ENCODE data around the gene GALNT9. TPM values are rescaled to one million over a fixed set of nuclear protein-coding genes. Genes with fewer than 3 reads are reported as not detected.

GALNT9 gene
- total RNA-seq, 1 experiment from 2014 or later, result 2.6 TPM

DNA sequence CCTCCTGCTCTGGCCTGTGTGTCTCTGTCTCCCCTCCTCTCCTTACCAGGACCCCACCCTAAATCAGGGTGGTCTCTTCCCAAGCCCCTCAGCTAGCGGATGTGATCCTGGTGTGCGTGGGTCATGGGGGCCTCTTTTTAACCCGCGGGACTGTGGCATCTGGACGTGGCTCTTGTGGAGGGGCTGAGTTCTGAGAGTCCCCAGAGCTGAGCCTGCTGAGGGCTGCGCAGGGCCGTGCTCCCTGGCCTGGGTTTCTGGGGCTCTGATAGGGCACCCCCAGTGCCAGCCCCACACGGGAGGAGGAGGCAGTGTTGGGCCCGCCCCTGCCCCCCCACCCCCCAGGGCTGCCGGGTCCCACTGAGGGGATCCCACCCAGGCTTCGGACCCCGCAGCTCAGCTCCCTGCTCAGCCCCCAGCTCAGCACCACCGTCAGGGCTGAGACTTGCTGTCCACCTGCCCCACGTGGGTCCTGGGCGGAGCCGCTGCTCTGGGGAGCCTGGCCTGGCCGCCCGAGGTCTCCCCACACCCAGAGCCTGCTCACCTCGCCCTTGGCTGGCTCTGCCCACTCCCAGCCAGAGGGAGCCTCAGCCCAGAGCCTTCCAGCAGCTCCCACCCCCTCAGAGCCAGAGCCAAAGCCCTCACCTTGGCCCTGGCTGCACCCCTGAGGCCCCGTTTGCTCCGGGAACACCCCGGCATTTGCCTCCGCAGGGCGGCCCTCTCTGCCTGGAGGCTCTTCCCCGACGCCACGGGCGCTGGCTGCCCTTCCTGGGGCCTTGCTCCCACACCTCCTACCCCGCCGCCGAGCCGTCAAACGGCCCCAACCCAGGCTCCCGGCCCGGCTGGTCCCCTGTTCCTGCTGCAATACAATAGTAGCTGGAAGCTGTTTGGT is 153.6 kb downstream of the GALNT9 start:
- no TSS peak for BruUV-seq (replicated peaks)
- H3K79me2 ChIP-seq (ENCODE audit: insufficient read depth, low read length), result no peaks in the 10 kb centered on the region
- no peak for DNase-seq (ENCODE audit: low read depth, low spot score)
- TF ChIP-seq RAD21 (IDR thresholded peaks at IDR 0.05; ENCODE audit: low read depth) (no peak), POLR2A (IDR thresholded peaks at IDR 0.05; ENCODE audit: borderline replicate concordance, extremely low read depth, insufficient read depth, insufficient read length) (no peak), JUND (IDR thresholded peaks at IDR 0.05) (no peak), CEBPB (IDR thresholded peaks at IDR 0.05; ENCODE audit: low read depth) (no peak), TCF7L2 (IDR thresholded peaks at IDR 0.05; ENCODE audit: borderline replicate concordance, extremely low read depth, insufficient read depth, insufficient read length) (no peak), FOSL1 (IDR thresholded peaks at IDR 0.05; ENCODE audit: low read depth) (no peak), SIN3A (IDR thresholded peaks at IDR 0.05; ENCODE audit: low read depth) (no peak)
- TF ChIP-seq, protein P1, sequence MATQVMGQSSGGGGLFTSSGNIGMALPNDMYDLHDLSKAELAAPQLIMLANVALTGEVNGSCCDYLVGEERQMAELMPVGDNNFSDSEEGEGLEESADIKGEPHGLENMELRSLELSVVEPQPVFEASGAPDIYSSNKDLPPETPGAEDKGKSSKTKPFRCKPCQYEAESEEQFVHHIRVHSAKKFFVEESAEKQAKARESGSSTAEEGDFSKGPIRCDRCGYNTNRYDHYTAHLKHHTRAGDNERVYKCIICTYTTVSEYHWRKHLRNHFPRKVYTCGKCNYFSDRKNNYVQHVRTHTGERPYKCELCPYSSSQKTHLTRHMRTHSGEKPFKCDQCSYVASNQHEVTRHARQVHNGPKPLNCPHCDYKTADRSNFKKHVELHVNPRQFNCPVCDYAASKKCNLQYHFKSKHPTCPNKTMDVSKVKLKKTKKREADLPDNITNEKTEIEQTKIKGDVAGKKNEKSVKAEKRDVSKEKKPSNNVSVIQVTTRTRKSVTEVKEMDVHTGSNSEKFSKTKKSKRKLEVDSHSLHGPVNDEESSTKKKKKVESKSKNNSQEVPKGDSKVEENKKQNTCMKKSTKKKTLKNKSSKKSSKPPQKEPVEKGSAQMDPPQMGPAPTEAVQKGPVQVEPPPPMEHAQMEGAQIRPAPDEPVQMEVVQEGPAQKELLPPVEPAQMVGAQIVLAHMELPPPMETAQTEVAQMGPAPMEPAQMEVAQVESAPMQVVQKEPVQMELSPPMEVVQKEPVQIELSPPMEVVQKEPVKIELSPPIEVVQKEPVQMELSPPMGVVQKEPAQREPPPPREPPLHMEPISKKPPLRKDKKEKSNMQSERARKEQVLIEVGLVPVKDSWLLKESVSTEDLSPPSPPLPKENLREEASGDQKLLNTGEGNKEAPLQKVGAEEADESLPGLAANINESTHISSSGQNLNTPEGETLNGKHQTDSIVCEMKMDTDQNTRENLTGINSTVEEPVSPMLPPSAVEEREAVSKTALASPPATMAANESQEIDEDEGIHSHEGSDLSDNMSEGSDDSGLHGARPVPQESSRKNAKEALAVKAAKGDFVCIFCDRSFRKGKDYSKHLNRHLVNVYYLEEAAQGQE (IDR thresholded peaks at IDR 0.05; ENCODE audit: low read depth), result no peak
- TF ChIP-seq, protein P2, sequence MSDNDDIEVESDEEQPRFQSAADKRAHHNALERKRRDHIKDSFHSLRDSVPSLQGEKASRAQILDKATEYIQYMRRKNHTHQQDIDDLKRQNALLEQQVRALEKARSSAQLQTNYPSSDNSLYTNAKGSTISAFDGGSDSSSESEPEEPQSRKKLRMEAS (IDR thresholded peaks at IDR 0.05), result no peak
- TF ChIP-seq, protein P3, sequence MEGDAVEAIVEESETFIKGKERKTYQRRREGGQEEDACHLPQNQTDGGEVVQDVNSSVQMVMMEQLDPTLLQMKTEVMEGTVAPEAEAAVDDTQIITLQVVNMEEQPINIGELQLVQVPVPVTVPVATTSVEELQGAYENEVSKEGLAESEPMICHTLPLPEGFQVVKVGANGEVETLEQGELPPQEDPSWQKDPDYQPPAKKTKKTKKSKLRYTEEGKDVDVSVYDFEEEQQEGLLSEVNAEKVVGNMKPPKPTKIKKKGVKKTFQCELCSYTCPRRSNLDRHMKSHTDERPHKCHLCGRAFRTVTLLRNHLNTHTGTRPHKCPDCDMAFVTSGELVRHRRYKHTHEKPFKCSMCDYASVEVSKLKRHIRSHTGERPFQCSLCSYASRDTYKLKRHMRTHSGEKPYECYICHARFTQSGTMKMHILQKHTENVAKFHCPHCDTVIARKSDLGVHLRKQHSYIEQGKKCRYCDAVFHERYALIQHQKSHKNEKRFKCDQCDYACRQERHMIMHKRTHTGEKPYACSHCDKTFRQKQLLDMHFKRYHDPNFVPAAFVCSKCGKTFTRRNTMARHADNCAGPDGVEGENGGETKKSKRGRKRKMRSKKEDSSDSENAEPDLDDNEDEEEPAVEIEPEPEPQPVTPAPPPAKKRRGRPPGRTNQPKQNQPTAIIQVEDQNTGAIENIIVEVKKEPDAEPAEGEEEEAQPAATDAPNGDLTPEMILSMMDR (IDR thresholded peaks at IDR 0.05 in 2 of 3, conservative IDR thresholded peaks at IDR 0.05 in 1 of 3; ENCODE audit: borderline replicate concordance in 1 of 3, insufficient read depth in 1 of 3, low read depth in 2 of 3, low read length in 2 of 3), result no peak
- ChIA-PET RAD21 (ENCODE audit: low non-redundant PET in 1 of 2, low total read pairs in 2 of 2, uncharacterized antibody in 2 of 2, unreplicated experiment in 2 of 2) (no interaction called here), POLR2A (interaction anchor here (1.9 kb wide), 1 partner anchor 13 kb away, joined by 8 read pairs; no protein-coding TSS in a partner anchor), CTCF (no interaction called here)
- H3K9me2 ChIP-seq (ENCODE audit: insufficient read depth), result no peaks in the 10 kb centered on the region
- no peak overlapping the region for H3K4me3 ChIP-seq (replicated peaks in 1 of 2; ENCODE audit: low read depth in 1 of 2, low read length in 2 of 2)
- no peak for ATAC-seq
- H3K4me1 ChIP-seq (ENCODE audit: control insufficient read depth in 1 of 2, insufficient read depth in 2 of 2, low read length in 2 of 2), result no peaks in the 10 kb centered on the region
- intact Hi-C loops (cut with micrococcal nuclease), result no loop called here
- no peak overlapping the region for H3K27ac ChIP-seq (ENCODE audit: low read depth, low read length)
- no peaks in the 10 kb centered on the region for H3K9me3 ChIP-seq (ENCODE audit: control insufficient read depth in 1 of 2, insufficient read depth in 1 of 2, low read depth in 1 of 2, low read length in 2 of 2)
- no peaks in the 10 kb centered on the region for H3K27me3 ChIP-seq (ENCODE audit: insufficient read depth, low read length)
- no peak overlapping the region for H3K4me2 ChIP-seq (ENCODE audit: low read length)
- H4K20me1 ChIP-seq (ENCODE audit: insufficient read depth), result no peaks in the 10 kb centered on the region
- H2AFZ ChIP-seq (ENCODE audit: low read depth, low read length, poor library complexity, severe bottlenecking), result no peak overlapping the region
- H3K9ac ChIP-seq (ENCODE audit: low read length), result no peak overlapping the region
- no peaks in the 10 kb centered on the region for H3K36me3 ChIP-seq (ENCODE audit: control insufficient read depth in 1 of 2, insufficient read depth in 2 of 2, low read length in 2 of 2)

Data from HCT116 (cell line).